Body of pancreas (tissue), 4 donors: ENCODE data around the gene TBCA. TPM values are rescaled to one million over a fixed set of nuclear protein-coding genes. Genes with fewer than 3 reads are reported as not detected.

ENCODE experiments used
- ATAC-seq: fragments of 150-250 bp; one replicate; pipeline ENCODE4 v1.9.1; 2016
- DNase-seq, 4 donors: peaks; one replicate each; pipeline ENCODE4 v3.0.0-alpha.2; 2019
- H3K27ac ChIP-seq, 4 donors: fragments of 200-600 bp; sonication (generic); 1 replicate in 3 of 4; 2 replicates in 1 of 4; pipeline versions ENCODE4 v1.5.1 to v1.6.1; 2016 to 2019; ENCODE audit warnings: mild to moderate bottlenecking in 1 of 4, mixed read lengths in 1 of 4, moderate library complexity in 1 of 4
- H3K27me3 ChIP-seq, 2 donors: fragments of 200-600 bp; sonication (generic); one replicate each; pipeline ENCODE4 v1.6.0; 2016; ENCODE audit warnings: mild to moderate bottlenecking in 1 of 2
- H3K36me3 ChIP-seq, 2 donors: fragments of 200-600 bp; sonication (generic); replicated peaks in 1 of 2; 2 replicates each; pipeline ENCODE4 v1.5.1; 2016; ENCODE audit warnings: low read depth in 2 of 2; ENCODE audit not compliant: insufficient read depth in 1 of 2
- H3K4me1 ChIP-seq: fragments of 200-600 bp; sonication (generic); one replicate; pipeline ENCODE4 v1.6.0; 2016
- H3K4me3 ChIP-seq, 2 donors: fragments of 200-600 bp; sonication (generic); 1 replicate in 1 of 2; 2 replicates in 1 of 2; pipeline ENCODE4 v1.5.1; 2016 to 2019
- H3K9me3 ChIP-seq, 3 donors: fragments of 200-600 bp; sonication (generic); 1 replicate in 2 of 3; 2 replicates in 1 of 3; pipeline ENCODE4 v1.5.1; 2016
- POLR2A ChIP-seq, 3 donors: fragments of 450-650 bp; IDR thresholded peaks; one replicate each; pipeline ENCODE4 v1.6.1; 2016; ENCODE audit warnings: antibody characterized with exemption in 3 of 3, mild to moderate bottlenecking in 2 of 3
- WGBS, 2 donors: methylation state at CpG; one replicate each; pipeline ENCODE4 v1.1.5; 2017; 5-methylcytosine and 5-hydroxymethylcytosine counted together
- intact Hi-C: fragments of 100-400 bp; cut with DNase I; formaldehyde crosslinking; loops from one replicate; pipeline ENCODE4 v1.15.1; 2023
- total RNA-seq, 2 donors: library from RNA; depleted of rRNA; stranded (reverse); fragments of >200 nt; gene quantifications; one replicate each; pipeline ENCODE4 v1.1.0, GENCODE V29; 2016
- TF ChIP-seq, protein P1 (sequence below), 7 experiments: fragments of 450-650 bp in 4 of 7; fragments of 200-600 bp in 3 of 7; sonication (generic) in 3 of 7; IDR thresholded peaks; one replicate each; pipeline ENCODE4 v1.5.1; 2016 to 2019; ENCODE audit warnings: antibody characterized with exemption in 7 of 7

The TBCA gene
- total RNA-seq, 2 donors from 2014 or later, result 63.6 to 77.8 TPM

DNA sequence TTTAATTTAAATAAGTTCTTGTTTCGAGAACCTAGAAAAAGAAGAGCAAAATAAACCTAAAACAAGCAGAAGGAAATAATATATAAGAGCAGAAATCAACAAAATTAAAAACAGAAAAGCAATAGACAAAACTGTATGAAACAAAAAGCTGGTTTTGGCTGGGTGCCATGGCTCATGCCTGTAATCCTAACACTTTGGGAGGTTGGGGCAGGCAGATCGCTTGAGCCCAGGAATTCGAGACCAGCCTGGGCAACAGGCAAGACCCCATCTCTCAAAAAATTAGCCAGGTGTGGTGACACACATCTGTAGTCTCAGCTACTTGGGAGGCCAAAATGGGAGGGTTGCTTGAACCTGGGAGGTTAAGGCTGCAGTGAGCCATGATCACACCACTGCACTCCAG is 78.4 kb downstream of the TBCA start:
- H3K36me3 ChIP-seq, result no peaks in the 10 kb centered on the region
- H3K4me1 ChIP-seq, result no peaks in the 10 kb centered on the region
- TF ChIP-seq POLR2A (IDR thresholded peaks at IDR 0.05), result no peak
- TF ChIP-seq, protein P1, sequence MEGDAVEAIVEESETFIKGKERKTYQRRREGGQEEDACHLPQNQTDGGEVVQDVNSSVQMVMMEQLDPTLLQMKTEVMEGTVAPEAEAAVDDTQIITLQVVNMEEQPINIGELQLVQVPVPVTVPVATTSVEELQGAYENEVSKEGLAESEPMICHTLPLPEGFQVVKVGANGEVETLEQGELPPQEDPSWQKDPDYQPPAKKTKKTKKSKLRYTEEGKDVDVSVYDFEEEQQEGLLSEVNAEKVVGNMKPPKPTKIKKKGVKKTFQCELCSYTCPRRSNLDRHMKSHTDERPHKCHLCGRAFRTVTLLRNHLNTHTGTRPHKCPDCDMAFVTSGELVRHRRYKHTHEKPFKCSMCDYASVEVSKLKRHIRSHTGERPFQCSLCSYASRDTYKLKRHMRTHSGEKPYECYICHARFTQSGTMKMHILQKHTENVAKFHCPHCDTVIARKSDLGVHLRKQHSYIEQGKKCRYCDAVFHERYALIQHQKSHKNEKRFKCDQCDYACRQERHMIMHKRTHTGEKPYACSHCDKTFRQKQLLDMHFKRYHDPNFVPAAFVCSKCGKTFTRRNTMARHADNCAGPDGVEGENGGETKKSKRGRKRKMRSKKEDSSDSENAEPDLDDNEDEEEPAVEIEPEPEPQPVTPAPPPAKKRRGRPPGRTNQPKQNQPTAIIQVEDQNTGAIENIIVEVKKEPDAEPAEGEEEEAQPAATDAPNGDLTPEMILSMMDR (IDR thresholded peaks at IDR 0.05), result no peak
- H3K4me3 ChIP-seq, result no peak overlapping the region
- WGBS, 2 donors, result 89 to 95% methylated on average over 3 of the region's 3 CpGs
- H3K27ac ChIP-seq, result no peak overlapping the region
- no peak for ATAC-seq
- intact Hi-C loops, result no loop called here
- no peaks in the 10 kb centered on the region for H3K27me3 ChIP-seq
- H3K9me3 ChIP-seq, result no peaks in the 10 kb centered on the region
- peak in 2 of 4 donors; percentile 11 to 20 for DNase-seq

DNA sequence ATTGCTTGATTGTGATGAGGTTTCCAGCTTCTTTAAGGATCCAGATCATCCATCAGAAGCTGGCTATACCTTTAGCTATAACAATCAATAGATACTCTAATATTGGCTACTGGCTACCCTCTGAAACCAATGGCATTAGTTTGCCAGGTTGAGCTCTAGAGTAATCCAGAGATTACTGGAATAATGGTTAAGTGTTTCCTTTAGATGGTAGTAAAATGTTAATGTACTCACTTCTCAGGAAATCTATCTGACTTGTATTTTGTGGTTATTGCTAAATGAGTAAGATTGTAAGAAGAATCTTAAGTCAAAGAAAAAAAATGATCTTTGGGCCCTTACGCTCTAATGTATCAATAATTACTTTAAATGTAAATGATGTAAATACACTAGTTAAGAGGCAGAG is 80.0 kb downstream of the TBCA start:
- DNase-seq (no peak), ATAC-seq (no peak)
- 94 to 100% methylated on average over 1 of the region's 1 CpG for WGBS, 2 donors
- H3K4me3 ChIP-seq, result no peak overlapping the region
- no peaks in the 10 kb centered on the region for H3K9me3 ChIP-seq
- H3K27ac ChIP-seq, result no peak overlapping the region
- no peaks in the 10 kb centered on the region for H3K36me3 ChIP-seq
- intact Hi-C loops, result no loop called here
- no peaks in the 10 kb centered on the region for H3K27me3 ChIP-seq
- no peaks in the 10 kb centered on the region for H3K4me1 ChIP-seq
- TF ChIP-seq, protein P1 (IDR thresholded peaks at IDR 0.05), result no peak
- TF ChIP-seq POLR2A (IDR thresholded peaks at IDR 0.05), result no peak

DNA sequence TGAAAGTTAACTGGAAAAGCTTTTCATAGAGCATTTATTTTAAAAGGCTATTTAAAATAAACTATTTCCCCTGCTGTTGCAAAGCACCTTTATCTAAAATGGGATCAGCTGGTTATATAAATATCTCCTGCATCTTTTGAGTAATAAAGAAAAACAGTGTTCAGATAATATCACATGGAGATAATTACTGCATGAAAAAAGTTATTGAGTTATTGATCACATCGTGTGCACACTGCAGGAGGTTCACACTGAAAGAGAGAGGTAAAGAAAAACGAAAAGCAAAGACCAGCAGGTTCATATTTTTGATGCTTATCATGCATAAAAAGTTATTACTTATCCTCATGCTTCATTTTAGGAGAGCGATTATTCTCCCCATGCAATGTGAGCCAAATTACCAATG is 82.2 kb downstream of the TBCA start:
- DNase-seq, result no peak
- 77 to 81% methylated on average over 3 of the region's 3 CpGs for WGBS, 2 donors
- Histone ChIP-seq H3K4me3 (no peak overlapping the region), H3K27ac (no peak overlapping the region), H3K36me3 (peaks cover 0 to 3% of the 10 kb centered on the region in 2 donors), H3K9me3 (no peaks in the 10 kb centered on the region), H3K4me1 (no peaks in the 10 kb centered on the region), H3K27me3 (no peaks in the 10 kb centered on the region)
- intact Hi-C loops, result no loop called here
- no peak for ATAC-seq
- TF ChIP-seq, protein P1 (IDR thresholded peaks at IDR 0.05), result no peak
- no peak for TF ChIP-seq POLR2A (IDR thresholded peaks at IDR 0.05)

DNA sequence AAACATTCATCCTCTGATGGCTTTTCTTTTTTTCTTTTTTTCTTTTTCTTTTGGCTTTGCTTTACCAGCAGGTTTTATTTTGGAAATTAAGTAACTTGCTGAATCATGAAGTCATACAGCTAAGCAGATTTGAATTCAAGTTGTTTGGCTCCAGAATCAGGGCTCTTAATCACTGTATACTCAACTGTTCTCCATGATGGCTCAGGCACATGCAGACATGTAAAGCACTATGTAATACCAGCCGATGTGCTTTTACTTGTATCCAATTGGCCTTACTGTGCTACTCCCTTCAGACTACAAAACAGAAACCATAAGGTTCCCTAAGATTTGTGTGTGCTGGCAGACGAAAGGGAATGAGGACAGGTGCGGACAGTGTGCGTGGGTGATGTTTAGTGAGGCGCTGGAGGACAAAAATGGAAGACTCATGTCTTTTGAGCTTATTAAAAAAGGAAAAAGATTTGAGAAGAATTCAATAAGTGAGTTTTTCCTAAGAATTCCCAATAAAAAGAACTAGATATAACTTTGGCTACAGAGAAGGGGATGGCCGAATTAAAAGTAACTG is 92.9 kb downstream of the TBCA start:
- Histone ChIP-seq H3K4me1 (no peaks in the 10 kb centered on the region), H3K36me3 (no peaks in the 10 kb centered on the region), H3K27me3 (no peaks in the 10 kb centered on the region), H3K9me3 (no peaks in the 10 kb centered on the region), H3K27ac (no peak overlapping the region), H3K4me3 (no peak overlapping the region)
- ATAC-seq (no peak), DNase-seq (no peak)
- intact Hi-C loops, result no loop called here
- TF ChIP-seq POLR2A (IDR thresholded peaks at IDR 0.05), result no peak
- TF ChIP-seq, protein P1 (IDR thresholded peaks at IDR 0.05), result no peak
- 81 to 86% methylated on average over 6 of the region's 6 CpGs for WGBS, 2 donors

DNA sequence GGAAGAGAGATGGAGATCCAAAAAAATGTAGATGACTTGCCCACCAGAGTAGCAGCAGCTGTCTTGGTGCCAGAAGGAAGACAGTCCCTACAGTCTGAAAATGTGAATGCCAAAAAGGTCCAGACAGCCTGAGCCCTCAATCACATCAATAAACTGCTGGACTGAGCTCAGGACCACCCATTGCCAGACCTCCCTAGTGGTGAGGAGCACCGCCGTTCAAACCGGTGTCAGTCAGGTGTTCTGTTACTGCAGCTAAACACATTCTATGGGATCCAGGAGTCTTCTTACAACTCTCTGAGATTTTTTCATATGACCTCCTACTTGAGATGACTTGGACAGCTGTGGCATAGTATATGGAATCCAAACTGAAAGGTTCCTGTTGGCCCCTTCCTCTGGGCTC is 105.6 kb downstream of the TBCA start:
- H3K27ac ChIP-seq, result no peak overlapping the region
- H3K4me1 ChIP-seq, result no peaks in the 10 kb centered on the region
- H3K9me3 ChIP-seq, result no peaks in the 10 kb centered on the region
- ATAC-seq, result no peak
- intact Hi-C loops, result no loop called here
- no peaks in the 10 kb centered on the region for H3K36me3 ChIP-seq
- TF ChIP-seq POLR2A (IDR thresholded peaks at IDR 0.05), result no peak
- TF ChIP-seq, protein P1 (IDR thresholded peaks at IDR 0.05), result no peak
- no peaks in the 10 kb centered on the region for H3K27me3 ChIP-seq
- H3K4me3 ChIP-seq, result no peak overlapping the region
- DNase-seq, result no peak
- 59 to 60% methylated on average over 3 of the region's 3 CpGs for WGBS, 2 donors
